ENCODE data around the gene FEM1B.

DNA sequence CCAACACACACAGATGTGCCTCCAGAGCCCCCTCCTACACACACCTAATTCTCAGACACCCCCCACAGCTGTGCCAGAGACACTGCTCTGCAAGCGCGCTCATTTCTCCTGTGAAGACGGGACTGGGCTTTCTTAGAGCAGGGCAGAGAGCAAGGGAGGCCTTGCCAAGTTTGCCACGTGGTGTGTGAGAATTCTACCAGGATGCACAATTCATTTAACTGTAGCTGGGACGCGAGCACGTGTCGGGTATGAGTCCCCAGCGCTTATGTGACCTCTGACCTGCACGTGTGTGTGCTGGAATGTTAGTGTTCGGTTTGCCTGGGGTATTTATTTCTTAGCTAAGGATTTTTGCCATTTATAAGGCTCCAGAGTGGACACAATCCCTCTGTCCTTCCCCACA lies 37.0 kb downstream of the FEM1B start:
- TF ChIP-seq, protein P1, sequence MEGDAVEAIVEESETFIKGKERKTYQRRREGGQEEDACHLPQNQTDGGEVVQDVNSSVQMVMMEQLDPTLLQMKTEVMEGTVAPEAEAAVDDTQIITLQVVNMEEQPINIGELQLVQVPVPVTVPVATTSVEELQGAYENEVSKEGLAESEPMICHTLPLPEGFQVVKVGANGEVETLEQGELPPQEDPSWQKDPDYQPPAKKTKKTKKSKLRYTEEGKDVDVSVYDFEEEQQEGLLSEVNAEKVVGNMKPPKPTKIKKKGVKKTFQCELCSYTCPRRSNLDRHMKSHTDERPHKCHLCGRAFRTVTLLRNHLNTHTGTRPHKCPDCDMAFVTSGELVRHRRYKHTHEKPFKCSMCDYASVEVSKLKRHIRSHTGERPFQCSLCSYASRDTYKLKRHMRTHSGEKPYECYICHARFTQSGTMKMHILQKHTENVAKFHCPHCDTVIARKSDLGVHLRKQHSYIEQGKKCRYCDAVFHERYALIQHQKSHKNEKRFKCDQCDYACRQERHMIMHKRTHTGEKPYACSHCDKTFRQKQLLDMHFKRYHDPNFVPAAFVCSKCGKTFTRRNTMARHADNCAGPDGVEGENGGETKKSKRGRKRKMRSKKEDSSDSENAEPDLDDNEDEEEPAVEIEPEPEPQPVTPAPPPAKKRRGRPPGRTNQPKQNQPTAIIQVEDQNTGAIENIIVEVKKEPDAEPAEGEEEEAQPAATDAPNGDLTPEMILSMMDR (IDR thresholded peaks at IDR 0.05) = no peak
- TF ChIP-seq POLR2A (IDR thresholded peaks at IDR 0.05) = no peak
